Measurements from ENCODE around the gene NRN1L.

DNA sequence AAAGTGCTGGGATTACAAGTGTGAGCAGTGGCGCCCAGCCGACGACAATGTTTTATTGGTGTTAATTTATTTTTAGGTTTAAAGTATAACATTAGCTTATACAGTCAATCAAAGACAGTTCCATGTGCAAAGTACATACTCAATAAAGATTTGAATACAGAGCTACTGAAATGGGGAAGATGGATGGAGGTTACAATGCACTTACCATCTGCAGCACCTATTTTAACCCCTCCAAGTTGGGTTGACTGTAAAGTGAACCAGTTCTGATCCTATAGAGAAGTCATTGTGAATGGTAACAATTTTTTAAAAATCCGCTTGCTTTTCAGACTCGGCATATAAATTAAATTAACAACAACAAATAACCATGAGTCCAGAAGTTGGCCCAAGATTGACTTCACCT is 7.7 kb downstream of the NRN1L start:
- TF ChIP-seq, protein P1, sequence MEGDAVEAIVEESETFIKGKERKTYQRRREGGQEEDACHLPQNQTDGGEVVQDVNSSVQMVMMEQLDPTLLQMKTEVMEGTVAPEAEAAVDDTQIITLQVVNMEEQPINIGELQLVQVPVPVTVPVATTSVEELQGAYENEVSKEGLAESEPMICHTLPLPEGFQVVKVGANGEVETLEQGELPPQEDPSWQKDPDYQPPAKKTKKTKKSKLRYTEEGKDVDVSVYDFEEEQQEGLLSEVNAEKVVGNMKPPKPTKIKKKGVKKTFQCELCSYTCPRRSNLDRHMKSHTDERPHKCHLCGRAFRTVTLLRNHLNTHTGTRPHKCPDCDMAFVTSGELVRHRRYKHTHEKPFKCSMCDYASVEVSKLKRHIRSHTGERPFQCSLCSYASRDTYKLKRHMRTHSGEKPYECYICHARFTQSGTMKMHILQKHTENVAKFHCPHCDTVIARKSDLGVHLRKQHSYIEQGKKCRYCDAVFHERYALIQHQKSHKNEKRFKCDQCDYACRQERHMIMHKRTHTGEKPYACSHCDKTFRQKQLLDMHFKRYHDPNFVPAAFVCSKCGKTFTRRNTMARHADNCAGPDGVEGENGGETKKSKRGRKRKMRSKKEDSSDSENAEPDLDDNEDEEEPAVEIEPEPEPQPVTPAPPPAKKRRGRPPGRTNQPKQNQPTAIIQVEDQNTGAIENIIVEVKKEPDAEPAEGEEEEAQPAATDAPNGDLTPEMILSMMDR (conservative IDR thresholded peaks at IDR 0.05; ENCODE audit: low read depth, low read length) = no peak
- TF ChIP-seq EZH2phosphoT487 (IDR thresholded peaks at IDR 0.05; ENCODE audit: borderline replicate concordance, low read length) = no peak
